ENCODE measurements around the gene AGMO. TPM values are rescaled to one million over a fixed set of nuclear protein-coding genes. Genes with fewer than 3 reads are reported as not detected.

Gene AGMO
- total RNA-seq, 1 experiment from 2014 or later, result 1.1 TPM

Other genes starting within 250 kb of the AGMO start
- 0.78 and 1.2 TPM in 2 replicates for gene MEOX2, start 124.7 kb upstream of the AGMO start, total RNA-seq (2014; rRNA removed; shearing (Covaris generic))

Data from RPMI7951 (cell line).